ENCODE results near the gene ENDOD1.

The ENDOD1 gene

GRCh38 chr11:95050595-95051202 is 38.9 kb upstream of the ENDOD1 start:
- DNase-seq (ENCODE audit: low read depth) = no peak
- no peak overlapping the region for H3K4me3 ChIP-seq (replicated peaks; ENCODE audit: low read depth, low read length)
- TF ChIP-seq CTCF (IDR thresholded peaks at IDR 0.05; ENCODE audit: low read length, missing control alignments) = no peak

GRCh38 chr11:95054356-95054755 is 35.3 kb upstream of the ENDOD1 start:
- DNase-seq (ENCODE audit: low read depth) = no peak
- H3K4me3 ChIP-seq (replicated peaks; ENCODE audit: low read depth, low read length) = no peak overlapping the region
- no peak for TF ChIP-seq CTCF (IDR thresholded peaks at IDR 0.05; ENCODE audit: low read length, missing control alignments)

GRCh38 chr11:95055283-95055897 is 34.3 kb upstream of the ENDOD1 start:
- no peak overlapping the region for H3K4me3 ChIP-seq (replicated peaks; ENCODE audit: low read depth, low read length)
- no peak for DNase-seq (ENCODE audit: low read depth)
- TF ChIP-seq CTCF (IDR thresholded peaks at IDR 0.05; ENCODE audit: low read length, missing control alignments) = no peak

- DNase-seq (ENCODE audit: low read depth) = no peak
- TF ChIP-seq CTCF (IDR thresholded peaks at IDR 0.05; ENCODE audit: low read length, missing control alignments) = no peak
- no peak overlapping the region for H3K4me3 ChIP-seq (replicated peaks; ENCODE audit: low read depth, low read length)
These were observed 31.7 kb upstream of the ENDOD1 start for GRCh38 chr11:95057959-95058358.

GRCh38 chr11:95058621-95059020 is 31.0 kb upstream of the ENDOD1 start:
- no peak for DNase-seq (ENCODE audit: low read depth)
- H3K4me3 ChIP-seq (replicated peaks; ENCODE audit: low read depth, low read length) = no peak overlapping the region
- TF ChIP-seq CTCF (IDR thresholded peaks at IDR 0.05; ENCODE audit: low read length, missing control alignments) = no peak

GRCh38 chr11:95059046-95059445 is 30.6 kb upstream of the ENDOD1 start:
- DNase-seq (ENCODE audit: low read depth) = no peak
- no peak for TF ChIP-seq CTCF (IDR thresholded peaks at IDR 0.05; ENCODE audit: low read length, missing control alignments)
- no peak overlapping the region for H3K4me3 ChIP-seq (replicated peaks; ENCODE audit: low read depth, low read length)

- H3K4me3 ChIP-seq (replicated peaks; ENCODE audit: low read depth, low read length) = no peak overlapping the region
- TF ChIP-seq CTCF (IDR thresholded peaks at IDR 0.05; ENCODE audit: low read length, missing control alignments) = no peak
- DNase-seq (ENCODE audit: low read depth) = no peak
These were observed 24.3 kb upstream of the ENDOD1 start for GRCh38 chr11:95065336-95065735.

Data from fibroblast of pulmonary artery (primary cell).